SK-N-SH treated with all-trans-retinoic acid at 6 μM for 48 hours (cell line): ENCODE results near the gene ZGRF1.

Experiments used
- ATAC-seq: fragments of 200-7000 bp; cut with Tn5 transposase; 3 replicates; pipeline ENCODE4 v1.9.1; 2020; ENCODE audit warnings: mild to moderate bottlenecking, moderate library complexity
- ARNTL ChIP-seq: fragments of 450-650 bp; formaldehyde crosslinking; IDR thresholded peaks from 2 replicates; pipeline ENCODE4 v1.5.0; 2020; ENCODE audit warnings: low read depth, mild to moderate bottlenecking, moderate library complexity, borderline replicate concordance
- CREB5 ChIP-seq: fragments of 250-450 bp; sonication (Bioruptor Pico); IDR thresholded peaks from 2 replicates; pipeline ENCODE4 v1.5.1; 2020; ENCODE audit warnings: low read depth, mild to moderate bottlenecking, moderate library complexity
- ESRRG ChIP-seq: fragments of 250-450 bp; sonication (Bioruptor Pico); IDR thresholded peaks from 2 replicates; pipeline ENCODE4 v1.6.1; 2021; ENCODE audit warnings: mild to moderate bottlenecking
- ISL1 ChIP-seq: fragments of 250-450 bp; sonication (Bioruptor Pico); IDR thresholded peaks from 2 replicates; pipeline ENCODE4 v2.1.2; 2022; ENCODE audit warnings: mild to moderate bottlenecking, moderate library complexity
- OSR1 ChIP-seq: fragments of 250-450 bp; sonication (Bioruptor Pico); IDR thresholded peaks from 2 replicates; pipeline ENCODE4 v1.8.0; 2022; ENCODE audit warnings: moderate library complexity, mild to moderate bottlenecking, inconsistent platforms
- POU6F1 ChIP-seq: fragments of 250-450 bp; sonication (Bioruptor Pico); IDR thresholded peaks from 2 replicates; pipeline ENCODE4 v1.8.0; 2021; ENCODE audit warnings: low read depth, mild to moderate bottlenecking, moderate library complexity, borderline replicate concordance
- PPARA ChIP-seq: fragments of 250-450 bp; sonication (Bioruptor Pico); IDR thresholded peaks from 2 replicates; pipeline ENCODE4 v1.5.0; 2020; ENCODE audit warnings: mild to moderate bottlenecking, borderline replicate concordance
- RARB ChIP-seq: fragments of 250-450 bp; sonication (Bioruptor Pico); IDR thresholded peaks from 2 replicates; pipeline ENCODE4 v1.8.0; 2021; ENCODE audit warnings: mild to moderate bottlenecking, moderate library complexity
- SNAI2 ChIP-seq: fragments of 250-450 bp; sonication (Bioruptor Pico); IDR thresholded peaks from 2 replicates; pipeline ENCODE4 v1.5.0; 2020; ENCODE audit warnings: mild to moderate bottlenecking, moderate library complexity
- TOX ChIP-seq: fragments of 250-450 bp; sonication (Bioruptor Pico); IDR thresholded peaks from 2 replicates; pipeline ENCODE4 v1.8.0; 2021; ENCODE audit warnings: mild to moderate bottlenecking, moderate library complexity, borderline replicate concordance
- ZC3H10 ChIP-seq: fragments of 250-450 bp; sonication (Bioruptor Pico); IDR thresholded peaks from 2 replicates; pipeline ENCODE4 v1.5.1; 2021; ENCODE audit warnings: mild to moderate bottlenecking, moderate library complexity
- ZFP3 ChIP-seq: fragments of 250-450 bp; sonication (Bioruptor Pico); IDR thresholded peaks from 2 replicates; pipeline ENCODE4 v1.5.0; 2020; ENCODE audit warnings: mild to moderate bottlenecking, moderate library complexity
- ZFP30 ChIP-seq: fragments of 450-650 bp; formaldehyde crosslinking; IDR thresholded peaks from 2 replicates; pipeline ENCODE4 v1.5.0; 2022; ENCODE audit warnings: mild to moderate bottlenecking, moderate library complexity
- ZNF70 ChIP-seq: fragments of 450-650 bp; formaldehyde crosslinking; IDR thresholded peaks from 2 replicates; pipeline ENCODE4 v1.5.0; 2020; ENCODE audit warnings: mild to moderate bottlenecking, moderate library complexity
- ZNF8 ChIP-seq: fragments of 450-650 bp; formaldehyde crosslinking; IDR thresholded peaks from 2 replicates; pipeline ENCODE4 v1.5.0; 2020; ENCODE audit warnings: mild to moderate bottlenecking, moderate library complexity
- TF ChIP-seq, protein P1 (sequence below): fragments of 250-450 bp; sonication (Bioruptor Pico); IDR thresholded peaks from 2 replicates; pipeline ENCODE4 v1.5.1; 2021; ENCODE audit warnings: mild to moderate bottlenecking, moderate library complexity
- TF ChIP-seq, protein P2 (sequence below): fragments of 250-450 bp; sonication (Bioruptor Pico); IDR thresholded peaks from 2 replicates; pipeline ENCODE4 v1.8.0; 2020; ENCODE audit warnings: mild to moderate bottlenecking, moderate library complexity, borderline replicate concordance

Gene ZGRF1

GRCh38 chr4:112626228-112626627 is 10.5 kb downstream of the ZGRF1 start:
- ATAC-seq = no peak
- TF ChIP-seq ESRRG (CRISPR knock-in tag) (no peak), ZNF70 (CRISPR knock-in tag) (no peak), ZFP30 (no peak), RARB (CRISPR knock-in tag) (no peak)

GRCh38 chr4:112616984-112617383 is 19.7 kb downstream of the ZGRF1 start:
- no peak for ATAC-seq
- TF ChIP-seq RARB (CRISPR knock-in tag) = no peak
- TF ChIP-seq PPARA (CRISPR knock-in tag) = no peak
- no peak for TF ChIP-seq ZC3H10 (CRISPR knock-in tag)
- TF ChIP-seq, protein P1, sequence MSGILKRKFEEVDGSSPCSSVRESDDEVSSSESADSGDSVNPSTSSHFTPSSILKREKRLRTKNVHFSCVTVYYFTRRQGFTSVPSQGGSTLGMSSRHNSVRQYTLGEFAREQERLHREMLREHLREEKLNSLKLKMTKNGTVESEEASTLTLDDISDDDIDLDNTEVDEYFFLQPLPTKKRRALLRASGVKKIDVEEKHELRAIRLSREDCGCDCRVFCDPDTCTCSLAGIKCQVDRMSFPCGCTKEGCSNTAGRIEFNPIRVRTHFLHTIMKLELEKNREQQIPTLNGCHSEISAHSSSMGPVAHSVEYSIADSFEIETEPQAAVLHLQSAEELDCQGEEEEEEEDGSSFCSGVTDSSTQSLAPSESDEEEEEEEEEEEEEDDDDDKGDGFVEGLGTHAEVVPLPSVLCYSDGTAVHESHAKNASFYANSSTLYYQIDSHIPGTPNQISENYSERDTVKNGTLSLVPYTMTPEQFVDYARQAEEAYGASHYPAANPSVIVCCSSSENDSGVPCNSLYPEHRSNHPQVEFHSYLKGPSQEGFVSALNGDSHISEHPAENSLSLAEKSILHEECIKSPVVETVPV (CRISPR knock-in tag) = no peak
- TF ChIP-seq OSR1 (CRISPR knock-in tag) = no peak
- no peak for TF ChIP-seq CREB5 (CRISPR knock-in tag)
- TF ChIP-seq ESRRG (CRISPR knock-in tag) = no peak
- no peak for TF ChIP-seq SNAI2 (CRISPR knock-in tag)
- TF ChIP-seq POU6F1 = no peak
- TF ChIP-seq ZNF70 (CRISPR knock-in tag) = no peak
- TF ChIP-seq ZNF8 (CRISPR knock-in tag) = no peak
- no peak for TF ChIP-seq ZFP30

- ATAC-seq = peak; percentile 62
Observed at GRCh38 chr4:112612814-112613213, 23.9 kb downstream of the ZGRF1 start.

- ATAC-seq = peak; percentile 99
Observed at GRCh38 chr4:112604589-112604988, 32.1 kb downstream of the ZGRF1 start.

DNA sequence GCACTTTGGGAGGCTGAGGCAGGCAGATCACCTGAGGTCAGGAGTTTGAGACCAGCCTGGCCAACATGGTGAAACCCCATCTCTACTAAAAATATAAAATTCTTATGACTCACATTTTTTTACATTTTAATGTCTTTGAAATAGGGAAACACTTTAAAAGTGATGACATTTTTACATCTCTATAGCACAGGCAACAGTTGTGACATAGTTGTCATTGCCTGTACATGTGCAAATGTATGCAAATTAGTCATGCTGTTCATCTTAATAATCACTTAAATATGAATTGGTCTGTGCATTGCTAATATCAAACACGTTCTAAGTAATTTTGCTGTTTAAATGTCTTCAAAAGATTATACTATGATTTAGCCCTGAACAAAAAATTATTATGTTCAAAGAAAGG is 41.7 kb downstream of the ZGRF1 start:
- TF ChIP-seq ZFP3 (CRISPR knock-in tag) (no peak), ISL1 (CRISPR knock-in tag) (no peak), ZNF70 (CRISPR knock-in tag) (no peak), TOX (CRISPR knock-in tag) (no peak), RARB (CRISPR knock-in tag) (no peak), ARNTL (CRISPR knock-in tag) (no peak), PPARA (CRISPR knock-in tag) (no peak), ZFP30 (no peak), POU6F1 (no peak), ZNF8 (CRISPR knock-in tag) (no peak)
- TF ChIP-seq, protein P1 (CRISPR knock-in tag) = no peak
- TF ChIP-seq, protein P2, sequence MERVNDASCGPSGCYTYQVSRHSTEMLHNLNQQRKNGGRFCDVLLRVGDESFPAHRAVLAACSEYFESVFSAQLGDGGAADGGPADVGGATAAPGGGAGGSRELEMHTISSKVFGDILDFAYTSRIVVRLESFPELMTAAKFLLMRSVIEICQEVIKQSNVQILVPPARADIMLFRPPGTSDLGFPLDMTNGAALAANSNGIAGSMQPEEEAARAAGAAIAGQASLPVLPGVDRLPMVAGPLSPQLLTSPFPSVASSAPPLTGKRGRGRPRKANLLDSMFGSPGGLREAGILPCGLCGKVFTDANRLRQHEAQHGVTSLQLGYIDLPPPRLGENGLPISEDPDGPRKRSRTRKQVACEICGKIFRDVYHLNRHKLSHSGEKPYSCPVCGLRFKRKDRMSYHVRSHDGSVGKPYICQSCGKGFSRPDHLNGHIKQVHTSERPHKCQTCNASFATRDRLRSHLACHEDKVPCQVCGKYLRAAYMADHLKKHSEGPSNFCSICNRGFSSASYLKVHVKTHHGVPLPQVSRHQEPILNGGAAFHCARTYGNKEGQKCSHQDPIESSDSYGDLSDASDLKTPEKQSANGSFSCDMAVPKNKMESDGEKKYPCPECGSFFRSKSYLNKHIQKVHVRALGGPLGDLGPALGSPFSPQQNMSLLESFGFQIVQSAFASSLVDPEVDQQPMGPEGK (CRISPR knock-in tag) = no peak
- ATAC-seq = no peak

More at GRCh38 chr4:112604589-112604988, 32.1 kb downstream of the ZGRF1 start:
- TF ChIP-seq RARB (CRISPR knock-in tag) (no peak), ZFP3 (CRISPR knock-in tag) (no peak)
